ENCODE results near the gene RUVBL2.

RUVBL2 gene

GRCh38 chr19:48964205-48965039, 29.3 kb upstream of the RUVBL2 start:
- DNase-seq, result no peak

- DNase-seq, result peak; percentile 83 to 88 (median 84)
These were observed 28.5 kb upstream of the RUVBL2 start, which contains the start of gene FTL for GRCh38 chr19:48965040-48965805. Gene FTL (plus strand): TSS chr19:48965309. CDS start chr19:48965508, 199 bp downstream.

- peak; percentile 66 to 80 (median 75) for DNase-seq
These were observed 27.7 kb upstream of the RUVBL2 start for GRCh38 chr19:48965806-48966540.

- DNase-seq, result no peak
These were observed 26.9 kb upstream of the RUVBL2 start for GRCh38 chr19:48966541-48967345.

- no peak for DNase-seq
These were observed 26.1 kb upstream of the RUVBL2 start for GRCh38 chr19:48967346-48968178.

- no peak for DNase-seq
These were observed 25.5 kb upstream of the RUVBL2 start for GRCh38 chr19:48968179-48968661.

GRCh38 chr19:48968813-48969218, 24.9 kb upstream of the RUVBL2 start:
- no peak for DNase-seq

GRCh38 chr19:48969276-48970138, 24.2 kb upstream of the RUVBL2 start:
- DNase-seq, result no peak

- no peak for DNase-seq
These were observed 23.4 kb upstream of the RUVBL2 start for GRCh38 chr19:48970139-48970766.

GRCh38 chr19:48970923-48971395, 22.7 kb upstream of the RUVBL2 start:
- DNase-seq, result peak; percentile 67 to 76 (median 69)

GRCh38 chr19:48975947-48976847, 17.5 kb upstream of the RUVBL2 start:
- peak in 1 of 4 experiments; percentile 22 for DNase-seq

GRCh38 chr19:48977061-48977460, 16.6 kb upstream of the RUVBL2 start:
- DNase-seq, result no peak

- DNase-seq, result no peak
These were observed 11.4 kb upstream of the RUVBL2 start for GRCh38 chr19:48982280-48982679.

- no peak for DNase-seq
These were observed 8.0 kb upstream of the RUVBL2 start for GRCh38 chr19:48985711-48986110.

GRCh38 chr19:48986211-48986610, 7.5 kb upstream of the RUVBL2 start:
- no peak for DNase-seq

GRCh38 chr19:48987323-48987722, 6.4 kb upstream of the RUVBL2 start:
- no peak for DNase-seq

- no peak for DNase-seq
These were observed 5.4 kb upstream of the RUVBL2 start for GRCh38 chr19:48988286-48988685.

- DNase-seq, result no peak
These were observed 4.8 kb upstream of the RUVBL2 start for GRCh38 chr19:48988860-48989259.
